ENCODE data around the gene CGB2. TPM values are rescaled to one million over a fixed set of nuclear protein-coding genes. Genes with fewer than 3 reads are reported as not detected.
A peak's percentile ranks its signal among the peaks of the same experiment; 100 is the strongest.
"Not testable (repeated sequence)": the region's sequence is repeated elsewhere in the genome, so short reads cannot be mapped to it uniquely, and the experiment has no call there.

CGB2 gene
- total RNA-seq, 2 experiments from 2014 or later = not detected

DNA sequence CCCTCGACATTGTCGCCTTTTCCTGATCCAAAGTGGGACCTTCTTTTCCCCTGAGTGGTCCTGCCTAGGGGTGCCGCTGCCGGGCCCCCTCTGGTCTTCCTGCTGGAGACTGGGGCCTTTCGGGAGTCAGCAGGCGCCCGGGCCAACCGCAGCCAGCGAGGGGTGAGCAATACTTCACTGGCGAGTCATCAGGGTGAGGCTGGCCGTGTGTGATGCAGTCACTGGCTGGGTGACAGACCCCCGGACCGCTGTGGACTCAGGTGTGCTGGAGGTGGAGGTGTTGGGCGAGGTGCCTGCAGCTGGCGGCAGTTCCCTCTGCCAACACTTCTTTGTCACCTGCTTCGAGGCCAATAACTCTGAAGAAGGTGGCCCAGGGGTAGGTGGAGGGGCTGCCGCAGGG is 10.5 kb downstream of the CGB2 start:
- no peak for DNase-seq
- CTCF ChIA-PET = no interaction called here
- H3K9me3 Mint-ChIP-seq = no peaks in the 10 kb centered on the region
- intact Hi-C loops (cut with micrococcal nuclease) = no loop called here
- no peaks in the 10 kb centered on the region for H3K4me1 Mint-ChIP-seq (ENCODE audit: low read depth)
- POLR2A ChIA-PET = no interaction called here
- H3K36me3 Mint-ChIP-seq = no peaks in the 10 kb centered on the region
- H3K27ac Mint-ChIP-seq = no peak overlapping the region
- H3K27me3 Mint-ChIP-seq = no peaks in the 10 kb centered on the region
- H3K4me3 Mint-ChIP-seq = no peak overlapping the region

DNA sequence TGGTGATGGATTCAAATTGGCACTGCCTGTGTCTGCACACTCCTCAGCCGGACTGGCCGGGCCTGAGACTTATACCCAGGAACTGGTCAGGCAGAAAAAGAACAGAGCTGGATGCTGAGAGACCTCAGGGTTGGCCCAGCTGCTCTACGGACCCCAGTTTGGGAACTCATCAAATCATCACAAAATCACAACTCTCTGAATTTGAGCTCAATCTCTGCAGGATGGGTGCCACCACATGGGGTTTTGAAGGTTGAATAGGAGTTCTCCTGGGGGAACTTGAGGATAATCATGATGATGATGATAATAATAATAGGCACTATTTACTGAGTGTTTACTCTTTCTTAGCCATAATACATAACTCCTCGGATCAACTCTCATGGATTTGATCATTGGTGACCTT is 11.0 kb downstream of the CGB2 start:
- H3K4me1 Mint-ChIP-seq (ENCODE audit: low read depth); H3K27ac Mint-ChIP-seq; H3K9me3 Mint-ChIP-seq; H3K4me3 Mint-ChIP-seq; intact Hi-C loops (cut with micrococcal nuclease); POLR2A ChIA-PET; H3K36me3 Mint-ChIP-seq; DNase-seq; CTCF ChIA-PET; H3K27me3 Mint-ChIP-seq: not testable (repeated sequence)

GRCh38 chr19:49043548-49043947 is 11.9 kb downstream of the CGB2 start, which contains the start of gene CGB5:
Gene CGB5, plus strand, starts transcription at chr19:49043848. Its CDS starts 362 bp downstream, at chr19:49044210.
- H3K4me3 Mint-ChIP-seq; CTCF ChIA-PET; H3K4me1 Mint-ChIP-seq (ENCODE audit: low read depth); H3K27ac Mint-ChIP-seq; DNase-seq; H3K36me3 Mint-ChIP-seq; H3K9me3 Mint-ChIP-seq; intact Hi-C loops (cut with micrococcal nuclease); POLR2A ChIA-PET; H3K27me3 Mint-ChIP-seq: not testable (repeated sequence)

- H3K27ac Mint-ChIP-seq; POLR2A ChIA-PET; CTCF ChIA-PET; H3K27me3 Mint-ChIP-seq; H3K36me3 Mint-ChIP-seq; H3K9me3 Mint-ChIP-seq; H3K4me1 Mint-ChIP-seq (ENCODE audit: low read depth); H3K4me3 Mint-ChIP-seq; intact Hi-C loops (cut with micrococcal nuclease); DNase-seq: not testable (repeated sequence)
Observed at GRCh38 chr19:49049011-49049410, 17.3 kb downstream of the CGB2 start, which contains the start of gene CGB8. Gene CGB8, minus strand, starts transcription at chr19:49049111. Its CDS starts 372 bp downstream, at chr19:49048739.

DNA sequence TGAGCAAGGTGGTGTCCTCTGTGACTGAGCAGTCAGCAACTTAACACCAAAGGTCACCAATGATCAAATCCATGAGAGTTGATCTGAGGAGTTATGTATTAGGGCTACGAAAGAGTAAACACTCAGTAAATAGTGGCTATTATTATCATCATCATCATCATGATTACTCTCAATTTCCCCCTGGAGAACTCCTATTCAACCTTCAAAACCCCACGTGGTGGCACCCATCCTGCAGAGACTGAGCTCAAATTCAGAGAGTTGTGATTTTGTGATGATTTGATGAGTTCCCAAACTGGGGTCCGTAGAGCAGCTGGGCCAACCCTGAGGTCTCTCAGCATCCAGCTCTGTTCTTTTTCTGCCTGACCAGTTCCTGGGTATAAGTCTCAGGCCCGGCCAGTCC is 18.1 kb downstream of the CGB2 start:
- H3K9me3 Mint-ChIP-seq; POLR2A ChIA-PET; DNase-seq; H3K4me1 Mint-ChIP-seq (ENCODE audit: low read depth); CTCF ChIA-PET; intact Hi-C loops (cut with micrococcal nuclease); H3K27ac Mint-ChIP-seq; H3K36me3 Mint-ChIP-seq; H3K27me3 Mint-ChIP-seq; H3K4me3 Mint-ChIP-seq: not testable (repeated sequence)

DNA sequence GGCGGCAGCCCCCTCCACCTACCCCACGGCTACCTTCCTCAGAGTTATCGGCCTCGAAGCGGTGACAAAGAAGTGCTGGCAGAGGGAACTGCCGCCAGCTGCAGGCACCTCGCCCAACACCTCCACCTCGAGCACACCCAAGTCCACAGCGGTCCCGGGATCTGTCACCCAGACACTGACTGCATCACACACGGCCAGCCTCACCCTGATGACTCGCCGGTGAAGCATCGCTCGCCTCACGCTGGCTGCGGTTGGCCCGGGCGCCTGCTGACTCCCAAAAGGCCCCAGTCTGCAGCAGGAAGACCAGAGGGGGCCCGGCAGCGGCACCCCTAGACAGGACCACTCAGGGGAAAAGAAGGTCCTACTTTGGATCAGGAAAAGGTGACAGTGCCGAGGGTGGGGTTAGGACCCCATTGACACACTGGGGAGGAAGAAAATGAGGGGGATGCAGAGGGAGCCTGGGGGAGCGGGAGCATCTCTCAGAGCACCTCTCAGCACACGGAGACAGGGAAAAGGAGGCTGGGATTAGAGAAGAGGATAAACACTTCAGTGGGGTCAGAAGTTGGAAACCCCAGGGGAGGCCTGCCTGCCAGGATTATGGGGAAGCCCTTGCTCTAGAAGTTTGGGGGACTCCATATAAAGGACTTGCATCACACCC is 18.8 kb downstream of the CGB2 start:
- CTCF ChIA-PET; H3K4me1 Mint-ChIP-seq (ENCODE audit: low read depth); intact Hi-C loops (cut with micrococcal nuclease); H3K27ac Mint-ChIP-seq; POLR2A ChIA-PET; H3K27me3 Mint-ChIP-seq; DNase-seq; H3K36me3 Mint-ChIP-seq; H3K9me3 Mint-ChIP-seq; H3K4me3 Mint-ChIP-seq: not testable (repeated sequence)

DNA sequence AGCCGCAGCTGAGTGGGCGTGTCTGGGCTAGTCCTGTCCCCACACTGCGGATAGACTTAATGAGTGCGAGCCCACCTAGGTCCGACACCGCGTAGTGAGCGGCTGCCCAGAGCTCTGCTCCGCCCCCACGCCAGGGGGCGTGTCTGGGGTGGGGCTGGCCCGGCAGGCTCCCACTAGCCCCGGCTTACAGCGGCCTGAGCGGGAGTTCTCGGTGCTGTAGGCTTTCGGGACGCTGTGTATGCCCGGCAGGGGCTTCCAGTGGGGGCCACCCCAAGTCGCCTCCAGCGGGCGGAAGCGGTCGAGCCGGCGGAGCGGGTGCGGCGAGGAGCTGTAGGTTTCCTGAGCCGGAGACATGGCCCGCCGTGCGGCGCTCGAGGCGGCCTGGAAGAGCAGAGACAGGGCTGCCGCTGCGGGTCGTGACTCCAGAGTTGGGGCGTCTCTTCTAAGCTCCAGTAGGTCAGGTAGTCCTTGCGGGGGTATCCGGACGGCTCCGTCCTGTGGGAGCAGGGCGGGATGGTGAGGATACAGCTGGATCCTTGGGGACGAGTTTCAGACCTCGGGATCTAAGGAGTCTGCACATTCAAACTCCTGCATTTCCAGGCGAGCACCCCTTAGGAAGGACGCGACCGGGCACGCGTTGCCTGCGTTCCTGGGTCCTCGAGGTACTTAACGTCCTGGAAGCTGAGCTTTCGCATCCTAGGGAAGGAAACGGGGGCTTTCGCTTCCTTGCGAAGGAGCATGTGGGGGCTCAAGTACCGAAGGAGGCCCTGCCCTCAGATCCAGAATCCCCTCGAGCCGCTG is 24.6 kb downstream of the CGB2 start:
- Mint-ChIP-seq H3K4me1 (ENCODE audit: low read depth) (peaks cover 21% of the 10 kb centered on the region), H3K27me3 (peaks cover 24% of the 10 kb centered on the region), H3K36me3 (no peaks in the 10 kb centered on the region), H3K9me3 (no peaks in the 10 kb centered on the region), H3K4me3 (peak overlapping the region; percentile 48), H3K27ac (no peak overlapping the region)
- peak; percentile 66 for DNase-seq
- ChIA-PET POLR2A (interaction anchor here (0.6 kb wide), 1 partner anchor 350 kb away, joined by 3 read pairs; no protein-coding TSS in a partner anchor), CTCF (interaction anchor here (0.6 to 2.4 kb wide), 6 partner anchors 41 to 261 kb away, joined by 3 to 11 read pairs (median 4); partner anchors contain the start of gene RUVBL2)
- intact Hi-C loops (cut with micrococcal nuclease) = no loop called here

DNA sequence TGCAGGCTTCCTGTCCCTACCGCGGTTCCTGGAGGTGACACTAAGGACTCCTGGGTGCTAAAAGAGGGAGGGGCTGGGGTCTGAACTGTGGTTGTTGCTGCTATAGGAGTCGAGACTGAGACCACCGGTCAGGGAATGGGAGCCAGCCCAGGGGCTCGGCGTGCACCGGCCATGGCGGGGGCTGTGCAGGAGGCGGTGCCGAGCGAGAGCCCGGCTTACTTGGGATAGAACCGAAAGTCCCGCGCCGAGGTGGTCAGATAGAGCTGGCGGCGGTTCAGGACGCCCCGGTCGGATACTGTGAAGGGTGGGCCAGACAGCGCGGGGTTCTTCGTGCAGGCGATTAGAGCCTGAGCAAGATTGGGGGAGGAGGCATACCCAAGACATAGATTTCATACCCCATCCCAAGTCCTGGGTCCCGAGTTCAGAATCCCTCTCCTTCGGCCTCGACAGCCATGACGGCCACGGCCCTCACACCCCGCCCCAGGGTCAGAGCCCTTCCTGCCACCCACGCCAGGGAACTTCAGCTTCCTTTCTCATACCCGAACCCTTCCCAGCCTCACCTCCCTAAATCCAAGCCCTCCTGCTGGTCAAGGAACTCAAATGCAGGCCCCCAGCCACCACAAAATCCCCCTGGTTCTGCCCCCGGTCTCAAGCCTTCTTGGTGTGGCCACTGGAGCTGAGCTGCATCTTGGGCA is 25.4 kb downstream of the CGB2 start:
- peaks cover 26% of the 10 kb centered on the region for H3K27me3 Mint-ChIP-seq
- H3K36me3 Mint-ChIP-seq; POLR2A ChIA-PET; H3K27ac Mint-ChIP-seq; intact Hi-C loops (cut with micrococcal nuclease); H3K9me3 Mint-ChIP-seq: not testable (repeated sequence)
- H3K4me1 Mint-ChIP-seq (ENCODE audit: low read depth) = peaks cover 21% of the 10 kb centered on the region
- peak overlapping the region; percentile 48 for H3K4me3 Mint-ChIP-seq
- CTCF ChIA-PET = interaction anchor here (1.0 to 2.4 kb wide), 7 partner anchors 41 to 142 kb away, joined by 3 to 11 read pairs (median 4); partner anchors contain the start of genes LIN7B and RUVBL2
- peak; percentile 13 for DNase-seq

DNA sequence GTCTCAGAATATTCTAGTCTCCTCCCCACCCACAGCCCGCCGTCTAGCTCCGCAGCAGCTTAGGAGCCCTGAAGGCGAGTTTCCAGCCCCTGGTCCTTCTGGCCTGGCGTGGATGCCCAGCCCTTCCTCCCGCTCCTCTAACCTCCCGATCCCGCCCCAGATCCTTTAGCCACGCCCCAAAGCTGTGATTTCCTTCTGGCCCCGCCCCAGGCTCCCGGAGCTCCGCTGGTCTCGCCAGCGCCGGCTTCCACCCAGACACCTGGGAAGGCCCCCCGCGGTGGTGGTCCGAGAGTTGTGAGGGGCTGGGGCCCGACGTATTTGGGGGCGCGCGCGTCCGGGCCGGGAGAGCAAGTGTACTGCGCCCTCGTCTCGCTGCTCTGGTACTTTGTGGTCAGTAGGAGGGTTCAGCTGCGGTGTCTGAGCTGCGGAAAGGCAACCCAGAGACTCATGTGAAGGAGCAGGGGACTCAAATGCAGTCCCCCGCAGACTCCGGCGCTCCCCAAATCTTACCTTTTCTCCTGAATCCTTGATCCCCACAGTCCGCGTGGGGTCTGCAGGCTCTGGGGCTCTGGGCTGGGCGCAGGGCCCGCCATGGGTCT is 26.0 kb downstream of the CGB2 start, which contains the start of gene CGB7:
Gene CGB7, minus strand, starts transcription at position 114 of the 599 bp plus-strand sequence. CDS start 2,374 bp downstream, outside the sequence.
- Mint-ChIP-seq H3K4me3 (peak within 1 kb of the TSS; percentile 48), H3K27me3 (peaks cover 26% of the 10 kb centered on the region), H3K9me3 (no peaks in the 10 kb centered on the region), H3K36me3 (no peaks in the 10 kb centered on the region), H3K4me1 (ENCODE audit: low read depth) (peaks cover 21% of the 10 kb centered on the region), H3K27ac (no peak within 1 kb of the TSS)
- DNase-seq = peak; percentile 61
- ChIA-PET CTCF (interaction anchor here (1.0 to 2.4 kb wide), 4 partner anchors 40 to 169 kb away, joined by 3 to 11 read pairs (median 4); partner anchors contain the start of gene LIN7B), POLR2A (no interaction called here)
- intact Hi-C loops (cut with micrococcal nuclease) = no loop called here

DNA sequence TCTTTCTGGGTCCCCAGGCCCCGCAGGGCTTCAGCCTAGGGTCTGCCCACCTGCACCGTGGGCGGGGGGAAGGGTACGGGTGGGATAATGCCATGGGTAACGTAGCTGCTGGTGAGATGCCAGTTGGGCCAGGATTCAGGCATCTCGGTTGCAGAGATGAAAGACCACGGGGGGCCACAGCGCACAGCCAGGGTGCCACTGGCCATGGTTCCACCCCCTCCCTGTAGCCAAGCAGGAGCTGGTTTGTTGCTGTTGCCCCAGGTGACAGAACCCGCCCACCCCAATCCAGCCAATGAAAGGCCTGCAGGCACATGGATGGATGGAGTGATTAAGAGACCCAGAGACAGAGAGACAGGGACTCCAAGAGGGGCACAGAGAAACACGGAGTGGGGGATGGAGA is 26.9 kb downstream of the CGB2 start:
- ChIA-PET CTCF (interaction anchor here (1.0 kb wide), 1 partner anchor 168 kb away, joined by 3 read pairs; no protein-coding TSS in a partner anchor), POLR2A (no interaction called here)
- Mint-ChIP-seq H3K4me1 (ENCODE audit: low read depth) (peaks cover 21% of the 10 kb centered on the region), H3K9me3 (no peaks in the 10 kb centered on the region), H3K27me3 (peaks cover 30% of the 10 kb centered on the region), H3K36me3 (no peaks in the 10 kb centered on the region), H3K4me3 (no peak overlapping the region), H3K27ac (no peak overlapping the region)
- intact Hi-C loops (cut with micrococcal nuclease) = no loop called here
- DNase-seq = peak; percentile 57

GRCh38 chr19:49059053-49059452 is 27.4 kb downstream of the CGB2 start:
- DNase-seq = no peak
- H3K9me3 Mint-ChIP-seq = no peaks in the 10 kb centered on the region
- ChIA-PET POLR2A (no interaction called here), CTCF (interaction anchor here (1.4 kb wide), 1 partner anchor 39 kb away, joined by 9 read pairs; no protein-coding TSS in a partner anchor)
- H3K27ac Mint-ChIP-seq = no peak overlapping the region
- no peaks in the 10 kb centered on the region for H3K36me3 Mint-ChIP-seq
- peaks cover 33% of the 10 kb centered on the region for H3K27me3 Mint-ChIP-seq
- peaks cover 21% of the 10 kb centered on the region for H3K4me1 Mint-ChIP-seq (ENCODE audit: low read depth)
- H3K4me3 Mint-ChIP-seq = no peak overlapping the region
- intact Hi-C loops (cut with micrococcal nuclease) = no loop called here

DNA sequence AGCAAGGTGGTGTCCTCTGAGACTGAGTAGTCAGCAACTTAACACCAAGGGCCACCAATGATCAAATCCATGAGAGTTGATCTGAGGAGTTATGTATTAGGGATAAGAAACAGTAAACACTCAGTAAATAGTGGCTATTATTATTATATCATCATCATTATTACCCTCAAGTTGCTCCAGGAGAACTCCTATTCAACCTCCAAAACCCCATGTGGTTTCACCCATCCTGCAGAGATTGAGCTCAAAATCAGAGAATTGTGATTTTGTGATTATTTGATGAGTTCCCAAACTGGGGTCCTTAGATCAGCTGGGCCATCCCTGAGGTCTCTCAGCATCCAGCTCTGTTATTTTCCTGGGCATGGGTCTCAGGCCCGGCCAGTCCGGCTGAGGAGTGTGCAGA is 29.3 kb downstream of the CGB2 start:
- Mint-ChIP-seq H3K4me1 (ENCODE audit: low read depth) (peaks cover 21% of the 10 kb centered on the region), H3K4me3 (no peak overlapping the region), H3K27ac (no peak overlapping the region), H3K9me3 (no peaks in the 10 kb centered on the region), H3K36me3 (no peaks in the 10 kb centered on the region), H3K27me3 (peaks cover 44% of the 10 kb centered on the region)
- intact Hi-C loops (cut with micrococcal nuclease) = no loop called here
- ChIA-PET POLR2A (no interaction called here), CTCF (interaction anchor here (1.0 kb wide), 1 partner anchor 43 kb away, joined by 3 read pairs; no protein-coding TSS in a partner anchor)
- DNase-seq = no peak

Measured in activated CD4-positive, alpha-beta memory T cell treated with anti-CD3 and anti-CD28 coated beads for 36 hours (primary cell).